Upper lobe of left lung (tissue), 6 donors: ENCODE results near the gene PPIA. TPM values are rescaled to one million over a fixed set of nuclear protein-coding genes. Genes with fewer than 3 reads are reported as not detected.
A peak's percentile ranks its signal among the peaks of the same experiment; 100 is the strongest.

Experiments used
- ATAC-seq, 2 donors: fragments of 200-7000 bp; cut with Tn5 transposase; one replicate each; pipeline ENCODE4 v1.9.1; 2022; ENCODE audit warnings: mild to moderate bottlenecking in 2 of 2, moderate library complexity in 2 of 2; ENCODE audit not compliant: low FRiP score in 2 of 2
- DNase-seq, 2 donors: peaks; one replicate each; pipeline ENCODE4 v3.0.0-alpha.2; 2019 to 2020
- H3K27ac ChIP-seq, 4 donors: fragments of 200-600 bp; sonication (generic); one replicate each; pipeline ENCODE4 v1.5.1; 2016 to 2019
- H3K27me3 ChIP-seq, 4 donors: fragments of 200-600 bp; sonication (generic); one replicate each; pipeline ENCODE4 v1.5.1; 2017 to 2019
- H3K36me3 ChIP-seq, 4 donors: fragments of 200-600 bp; sonication (generic); one replicate each; pipeline ENCODE4 v1.5.1; 2016 to 2019
- H3K4me1 ChIP-seq, 4 donors: fragments of 200-600 bp; sonication (generic); one replicate each; pipeline ENCODE4 v1.5.1; 2018 to 2019
- H3K4me3 ChIP-seq, 4 donors: fragments of 200-600 bp; sonication (generic); one replicate each; pipeline ENCODE4 v1.5.1; 2017 to 2019; ENCODE audit warnings: mild to moderate bottlenecking in 2 of 4, moderate library complexity in 1 of 4
- H3K9me3 ChIP-seq, 4 donors: fragments of 200-600 bp; sonication (generic); one replicate each; pipeline ENCODE4 v1.5.1; 2018 to 2019
- EP300 ChIP-seq, 4 donors: sonication (generic); formaldehyde crosslinking; IDR thresholded peaks; one replicate each; pipeline ENCODE4 v1.5.1; 2017; ENCODE audit warnings: antibody characterized with exemption in 4 of 4, control low read depth in 2 of 4
- POLR2A ChIP-seq, 4 donors: fragments of 450-650 bp; IDR thresholded peaks; one replicate each; pipeline ENCODE4 v1.5.1; 2016 to 2017; ENCODE audit warnings: antibody characterized with exemption in 4 of 4, mild to moderate bottlenecking in 2 of 4
- POLR2AphosphoS5 ChIP-seq, 2 donors: sonication (generic); formaldehyde crosslinking; IDR thresholded peaks; one replicate each; pipeline ENCODE4 v1.5.1; 2017; ENCODE audit warnings: antibody characterized with exemption in 2 of 2
- whole genome bisulfite sequencing, 2 donors: methylation state at CpG; one replicate each; pipeline ENCODE4 v1.1.5; 2017 to 2018; 5-methylcytosine and 5-hydroxymethylcytosine counted together
- total RNA-seq, 6 donors: library from RNA; depleted of rRNA in 4 of 6; stranded (reverse); fragments of >200 nt in 4 of 6; gene quantifications; one replicate each; pipeline versions ENCODE4 v1.1.0 to v1.2.1, GENCODE V29; 2016 to 2021
- TF ChIP-seq, protein P1 (sequence below), 6 experiments: fragments of 450-650 bp in 4 of 6; fragments of 200-600 bp in 2 of 6; sonication (generic) in 2 of 6; IDR thresholded peaks; one replicate each; pipeline ENCODE4 v1.5.1; 2016 to 2019; ENCODE audit warnings: antibody characterized with exemption in 6 of 6
- donor health status: DM: no; HTN: no; CAD: no; lungs with moderate emphysema.
- donor health status: DM: no; HTN: yes; CAD: no; lungs with severe emphysema.

The PPIA gene
- total RNA-seq, 6 donors from 2014 or later, result 351 to 1,606 (median 1,253) TPM

DNA sequence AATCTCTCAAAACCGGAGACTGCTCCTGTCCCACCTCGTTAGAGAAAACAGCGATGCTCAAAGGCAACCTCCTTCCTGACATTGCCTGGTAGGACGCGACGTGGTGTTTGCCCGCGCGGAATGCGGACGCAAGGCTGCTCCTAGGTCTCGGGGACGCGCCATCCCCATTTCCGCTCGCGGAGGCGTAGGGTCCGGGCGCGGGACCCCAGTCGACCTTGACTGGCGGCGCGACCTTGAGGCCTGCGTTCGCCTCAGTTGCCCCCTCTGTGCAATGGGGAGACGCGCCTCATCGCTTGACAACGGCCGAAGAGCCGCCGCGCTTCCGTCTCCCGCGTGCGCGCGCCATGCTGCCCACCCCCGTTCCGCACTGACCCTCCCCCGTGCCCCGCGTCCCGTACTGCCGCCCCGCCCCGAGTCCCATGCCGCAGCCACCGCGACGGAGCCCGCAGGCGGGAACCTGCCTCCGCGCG lies 412 bp upstream of the PPIA start:
- Histone ChIP-seq H3K36me3 (peaks cover 11 to 22% (median 16%) of the 10 kb centered on the region in 4 donors), H3K27me3 (no peaks in the 10 kb centered on the region), H3K4me1 (peaks cover 23 to 37% (median 28%) of the 10 kb centered on the region in 4 donors), H3K27ac (peak overlapping the region; percentile 97 to 100 (median 100)), H3K4me3 (peak overlapping the region; percentile 74 to 80 (median 76)), H3K9me3 (no peaks in the 10 kb centered on the region)
- 0% methylated on average over 7 to 15 of the region's 59 CpGs for WGBS, 2 donors
- DNase-seq (no peak), ATAC-seq (peak; percentile 31 to 46)
- no peak for TF ChIP-seq POLR2A (IDR thresholded peaks at IDR 0.05)
- no peak for TF ChIP-seq EP300 (IDR thresholded peaks at IDR 0.05)
- TF ChIP-seq POLR2AphosphoS5 (IDR thresholded peaks at IDR 0.05), result no peak
- TF ChIP-seq, protein P1, sequence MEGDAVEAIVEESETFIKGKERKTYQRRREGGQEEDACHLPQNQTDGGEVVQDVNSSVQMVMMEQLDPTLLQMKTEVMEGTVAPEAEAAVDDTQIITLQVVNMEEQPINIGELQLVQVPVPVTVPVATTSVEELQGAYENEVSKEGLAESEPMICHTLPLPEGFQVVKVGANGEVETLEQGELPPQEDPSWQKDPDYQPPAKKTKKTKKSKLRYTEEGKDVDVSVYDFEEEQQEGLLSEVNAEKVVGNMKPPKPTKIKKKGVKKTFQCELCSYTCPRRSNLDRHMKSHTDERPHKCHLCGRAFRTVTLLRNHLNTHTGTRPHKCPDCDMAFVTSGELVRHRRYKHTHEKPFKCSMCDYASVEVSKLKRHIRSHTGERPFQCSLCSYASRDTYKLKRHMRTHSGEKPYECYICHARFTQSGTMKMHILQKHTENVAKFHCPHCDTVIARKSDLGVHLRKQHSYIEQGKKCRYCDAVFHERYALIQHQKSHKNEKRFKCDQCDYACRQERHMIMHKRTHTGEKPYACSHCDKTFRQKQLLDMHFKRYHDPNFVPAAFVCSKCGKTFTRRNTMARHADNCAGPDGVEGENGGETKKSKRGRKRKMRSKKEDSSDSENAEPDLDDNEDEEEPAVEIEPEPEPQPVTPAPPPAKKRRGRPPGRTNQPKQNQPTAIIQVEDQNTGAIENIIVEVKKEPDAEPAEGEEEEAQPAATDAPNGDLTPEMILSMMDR (IDR thresholded peaks at IDR 0.05), result no peak

DNA sequence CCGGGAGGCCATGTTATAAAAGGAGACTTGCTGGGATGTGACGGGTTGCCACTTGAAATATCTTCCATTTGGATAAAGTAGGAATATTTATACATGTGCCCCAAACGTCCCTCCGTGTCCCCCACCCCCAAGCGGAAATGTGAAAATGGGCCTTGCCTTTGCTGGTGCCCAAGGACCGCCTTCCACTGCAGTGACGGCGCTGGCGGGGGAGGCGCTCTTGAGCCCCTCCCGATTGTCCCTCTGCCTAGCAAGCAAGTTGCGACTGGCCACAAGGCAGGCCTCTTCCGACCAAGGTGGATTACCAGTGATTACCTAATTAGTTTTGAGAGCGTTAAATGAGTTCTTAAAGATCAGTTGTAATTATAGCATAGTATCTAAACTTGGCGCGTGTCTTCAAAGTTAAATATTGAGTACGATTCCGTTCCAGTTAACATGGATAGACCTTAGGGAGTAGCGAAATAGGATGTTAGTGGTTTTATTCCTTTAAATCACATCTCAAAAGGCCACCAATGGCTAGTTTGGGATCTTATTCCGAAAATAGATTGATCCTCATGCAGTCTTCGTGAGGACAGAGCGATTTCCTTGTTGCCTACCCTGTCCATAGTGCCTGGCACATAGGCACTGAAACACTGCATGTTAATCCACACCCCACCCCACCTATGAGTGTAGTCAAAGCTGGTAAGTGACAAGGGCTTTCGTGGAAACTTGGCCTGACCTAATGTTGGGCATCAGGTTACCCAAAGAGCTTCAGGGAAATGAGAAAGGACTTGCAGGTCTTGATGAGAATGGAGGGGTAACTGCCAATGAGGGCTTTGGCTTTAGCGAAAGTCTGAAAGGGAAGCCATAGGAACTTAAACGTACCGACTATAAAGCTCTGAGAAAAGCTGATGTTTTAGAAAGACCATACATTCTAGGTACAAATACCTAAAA lies 1.1 kb downstream of the PPIA start:
- peak; percentile 95 to 96 for DNase-seq
- peaks cover 21 to 38% (median 30%) of the 10 kb centered on the region in 4 donors for H3K36me3 ChIP-seq
- H3K9me3 ChIP-seq, result no peaks in the 10 kb centered on the region
- no peaks in the 10 kb centered on the region for H3K27me3 ChIP-seq
- peak overlapping the region; percentile 97 to 100 (median 100) for H3K27ac ChIP-seq
- ATAC-seq, result peak; percentile 87 to 91
- no peak for TF ChIP-seq EP300 (IDR thresholded peaks at IDR 0.05)
- TF ChIP-seq, protein P1 (IDR thresholded peaks at IDR 0.05), result peak; percentile 34 to 56 (median 38)
- peak; percentile 69 to 70 for TF ChIP-seq POLR2AphosphoS5 (IDR thresholded peaks at IDR 0.05)
- TF ChIP-seq POLR2A (IDR thresholded peaks at IDR 0.05), result peak in 2 of 4 donors; percentile 19 to 40
- WGBS, 2 donors, result 3% methylated on average over 23 to 26 of the region's 26 CpGs
- H3K4me3 ChIP-seq, result peak overlapping the region; percentile 43 to 80 (median 76)
- peaks cover 23 to 37% (median 28%) of the 10 kb centered on the region in 4 donors for H3K4me1 ChIP-seq

GRCh38 chr7:44798649-44799305 lies 2.3 kb downstream of the PPIA start:
- H3K4me3 ChIP-seq, result peak overlapping the region; percentile 16 to 80 (median 76)

GRCh38 chr7:44799939-44800338 lies 3.5 kb downstream of the PPIA start:
- Histone ChIP-seq H3K27ac (no peak overlapping the region), H3K36me3 (peaks cover 32 to 61% (median 50%) of the 10 kb centered on the region in 4 donors), H3K9me3 (no peaks in the 10 kb centered on the region), H3K4me1 (peaks cover 23 to 37% (median 28%) of the 10 kb centered on the region in 4 donors), H3K4me3 (no peak overlapping the region), H3K27me3 (no peaks in the 10 kb centered on the region)
- WGBS, 2 donors, result 79 to 87% methylated on average over 4 of the region's 4 CpGs
- ATAC-seq, result no peak
- TF ChIP-seq POLR2AphosphoS5 (IDR thresholded peaks at IDR 0.05) (no peak), POLR2A (IDR thresholded peaks at IDR 0.05) (no peak), EP300 (IDR thresholded peaks at IDR 0.05) (no peak)
- TF ChIP-seq, protein P1 (IDR thresholded peaks at IDR 0.05), result no peak
- DNase-seq, result no peak

More at GRCh38 chr7:44798649-44799305, 2.3 kb downstream of the PPIA start:
- no peak for ATAC-seq
- H3K36me3 ChIP-seq, result peaks cover 32 to 50% (median 42%) of the 10 kb centered on the region in 4 donors
- H3K27me3 ChIP-seq, result no peaks in the 10 kb centered on the region
- H3K4me1 ChIP-seq, result peaks cover 23 to 37% (median 28%) of the 10 kb centered on the region in 4 donors
- peak overlapping the region in 3 of 4 donors; percentile 97 to 100 (median 100) for H3K27ac ChIP-seq
- no peak for DNase-seq
- WGBS, 2 donors, result 20 to 25% methylated on average over 2 of the region's 2 CpGs
- no peaks in the 10 kb centered on the region for H3K9me3 ChIP-seq
- no peak for TF ChIP-seq POLR2AphosphoS5 (IDR thresholded peaks at IDR 0.05)
- TF ChIP-seq, protein P1 (IDR thresholded peaks at IDR 0.05), result no peak
- no peak for TF ChIP-seq EP300 (IDR thresholded peaks at IDR 0.05)
- TF ChIP-seq POLR2A (IDR thresholded peaks at IDR 0.05), result no peak
